Gastrocnemius medialis (tissue), 4 donors: ENCODE measurements around the gene XXYLT1. TPM values are rescaled to one million over a fixed set of nuclear protein-coding genes. Genes with fewer than 3 reads are reported as not detected.

ENCODE experiments used
- ATAC-seq, 2 donors: fragments of 150-250 bp; one replicate each; pipeline ENCODE4 v1.9.1; 2016
- DNase-seq, 2 donors: peaks; one replicate each; pipeline ENCODE4 v3.0.0-alpha.2; 2019
- H3K27ac ChIP-seq, 4 donors: fragments of 200-600 bp; sonication (generic); 1 replicate in 1 of 4; 2 replicates in 3 of 4; pipeline ENCODE4 v1.5.1; 2016 to 2018; ENCODE audit warnings: mild to moderate bottlenecking in 2 of 4, moderate library complexity in 1 of 4
- H3K27me3 ChIP-seq, 3 donors: fragments of 200-600 bp; sonication (generic) in 2 of 3; 1 replicate in 1 of 3; 2 replicates in 2 of 3; pipeline versions ENCODE4 v1.5.1 to v1.6.0; 2016 to 2019; ENCODE audit warnings: mild to moderate bottlenecking in 1 of 3, moderate library complexity in 1 of 3
- H3K36me3 ChIP-seq, 2 donors: fragments of 200-600 bp; sonication (generic) in 1 of 2; one replicate each; pipeline ENCODE4 v1.5.1; 2017 to 2018
- H3K4me1 ChIP-seq, 2 donors: fragments of 200-600 bp; sonication (generic) in 1 of 2; one replicate each; pipeline ENCODE4 v1.5.1; 2016 to 2017; ENCODE audit warnings: mild to moderate bottlenecking in 2 of 2
- H3K4me3 ChIP-seq, 4 donors: fragments of 200-600 bp; sonication (generic) in 3 of 4; 1 replicate in 1 of 4; 2 replicates in 3 of 4; pipeline ENCODE4 v1.5.1; 2016 to 2019; ENCODE audit warnings: mild to moderate bottlenecking in 2 of 4
- H3K9me3 ChIP-seq, 3 donors: fragments of 200-600 bp; sonication (generic) in 2 of 3; 1 replicate in 1 of 3; 2 replicates in 2 of 3; pipeline ENCODE4 v1.5.1; 2016 to 2019
- CTCF ChIP-seq, 5 experiments: fragments of 450-650 bp in 3 of 5; fragments of 200-600 bp in 2 of 5; sonication (generic) in 2 of 5; IDR thresholded peaks in 4 of 5; conservative IDR thresholded peaks in 1 of 5; 1 replicate in 4 of 5; 2 replicates in 1 of 5; pipeline ENCODE4 v1.5.1; 2016 to 2019; ENCODE audit warnings: antibody characterized with exemption in 5 of 5, mild to moderate bottlenecking in 3 of 5, moderate library complexity in 3 of 5
- POLR2A ChIP-seq, 2 donors: fragments of 450-650 bp; IDR thresholded peaks; one replicate each; pipeline ENCODE4 v1.6.1; 2017; ENCODE audit warnings: antibody characterized with exemption in 2 of 2, mild to moderate bottlenecking in 2 of 2, moderate library complexity in 2 of 2
- in situ Hi-C, 4 donors: fragments of 200-750 bp; cut with MboI; loops; one replicate each; pipeline versions ENCODE4 v1.15.0 to v1.8.0; 2017; ENCODE audit warnings: low sequenced_read_pairs in 4 of 4
- intact Hi-C: fragments of 100-400 bp; cut with DNase I; formaldehyde crosslinking; loops from one replicate; pipeline ENCODE4 v1.15.1; 2023; ENCODE audit warnings: low total_unique reads
- total RNA-seq, 4 donors: library from RNA; depleted of rRNA; stranded (reverse); fragments of >200 nt; gene quantifications; one replicate each; pipeline versions ENCODE4 v1.1.0 to v1.2.3, GENCODE V29; 2016

The XXYLT1 gene
- total RNA-seq, 4 donors from 2014 or later, result 0.87 to 3.1 (median 1.3) TPM

GRCh38 chr3:195274259-195274966 lies 3.5 kb upstream of the XXYLT1 start:
- Histone ChIP-seq H3K36me3 (peaks cover 0 to 6% of the 10 kb centered on the region in 2 donors), H3K4me1 (peaks cover 14 to 15% of the 10 kb centered on the region in 2 donors), H3K27ac (no peak overlapping the region), H3K27me3 (no peaks in the 10 kb centered on the region), H3K9me3 (no peaks in the 10 kb centered on the region), H3K4me3 (no peak overlapping the region)
- no peak for ATAC-seq
- DNase-seq, result no peak
- TF ChIP-seq CTCF (IDR thresholded peaks at IDR 0.05 in 4 of 5, conservative IDR thresholded peaks at IDR 0.05 in 1 of 5) (no peak), POLR2A (IDR thresholded peaks at IDR 0.05) (no peak)
- intact Hi-C loops, result loop anchor here (10.0 kb wide), 1 partner anchor 580 kb away; no protein-coding TSS in a partner anchor
- in situ Hi-C loops, result loop anchor here (5.0 to 25.0 kb wide), 4 partner anchors 238 to 262 kb away; no protein-coding TSS in a partner anchor

GRCh38 chr3:195271410-195272243 lies 668 bp upstream of the XXYLT1 start:
- Histone ChIP-seq H3K4me1 (peaks cover 15 to 19% of the 10 kb centered on the region in 2 donors), H3K4me3 (peak overlapping the region; percentile 73 to 96 (median 85)), H3K27me3 (no peaks in the 10 kb centered on the region), H3K36me3 (no peaks in the 10 kb centered on the region), H3K27ac (peak overlapping the region; percentile 78 to 95 (median 87)), H3K9me3 (no peaks in the 10 kb centered on the region)
- no peak for TF ChIP-seq POLR2A (IDR thresholded peaks at IDR 0.05)
- TF ChIP-seq CTCF (IDR thresholded peaks at IDR 0.05 in 4 of 5, conservative IDR thresholded peaks at IDR 0.05 in 1 of 5), result peak; percentile 84 to 94 (median 90)
- in situ Hi-C loops (loop anchor here (5.0 to 25.0 kb wide), 4 partner anchors 241 to 259 kb away; no protein-coding TSS in a partner anchor), intact Hi-C loops (loop anchor here (1.0 to 10.0 kb wide), 3 partner anchors 171 to 583 kb away; partner anchors contain the start of gene ACAP2)
- peak; percentile 70 to 76 for ATAC-seq
- DNase-seq, result peak; percentile 59 to 67

GRCh38 chr3:195270079-195270816 lies 711 bp downstream of the XXYLT1 start:
- ATAC-seq, result peak; percentile 11 to 12
- peak overlapping the region; percentile 78 to 95 (median 87) for H3K27ac ChIP-seq
- intact Hi-C loops (loop anchor here (2.0 to 10.0 kb wide), 2 partner anchors 173 to 585 kb away; partner anchors contain the start of gene ACAP2), in situ Hi-C loops (loop anchor here (5.0 to 25.0 kb wide), 4 partner anchors 242 to 258 kb away; no protein-coding TSS in a partner anchor)
- H3K4me1 ChIP-seq, result peaks cover 15 to 19% of the 10 kb centered on the region in 2 donors
- H3K4me3 ChIP-seq, result peak overlapping the region; percentile 73 to 96 (median 85)
- no peaks in the 10 kb centered on the region for H3K36me3 ChIP-seq
- no peaks in the 10 kb centered on the region for H3K27me3 ChIP-seq
- DNase-seq, result no peak
- TF ChIP-seq CTCF (IDR thresholded peaks at IDR 0.05 in 4 of 5, conservative IDR thresholded peaks at IDR 0.05 in 1 of 5), result no peak
- TF ChIP-seq POLR2A (IDR thresholded peaks at IDR 0.05), result no peak
- H3K9me3 ChIP-seq, result no peaks in the 10 kb centered on the region
